Neutrophil (primary cell): Measurements from ENCODE around the gene PLA2G4D.

Source experiments
- H3K27ac ChIP-seq: fragments of 200-600 bp; sonication (generic); 2 replicates; pipeline ENCODE4 v1.5.1; 2016; ENCODE audit warnings: mild to moderate bottlenecking, moderate library complexity
- H3K27me3 ChIP-seq: fragments of 200-600 bp; sonication (generic); 2 replicates; pipeline ENCODE4 v1.6.0; 2016; ENCODE audit warnings: mild to moderate bottlenecking
- H3K36me3 ChIP-seq: fragments of 200-600 bp; sonication (generic); 2 replicates; pipeline ENCODE4 v1.5.1; 2017
- H3K4me1 ChIP-seq, 2 experiments: fragments of 200-600 bp in 1 of 2; sonication (generic) in 1 of 2; 1 replicate in 1 of 2; 2 replicates in 1 of 2; pipeline versions ENCODE4 v1.5.1 to v1.6.1; 2013 to 2016; ENCODE audit warnings: low read depth in 1 of 2, low read length in 1 of 2, mild to moderate bottlenecking in 1 of 2, moderate library complexity in 1 of 2; ENCODE audit not compliant: control insufficient read depth in 1 of 2, insufficient read depth in 1 of 2
- H3K4me3 ChIP-seq, 2 experiments: fragments of 200-600 bp in 1 of 2; sonication (generic) in 1 of 2; 1 replicate in 1 of 2; 2 replicates in 1 of 2; pipeline ENCODE4 v1.5.1; 2013 to 2016; ENCODE audit warnings: low read depth in 1 of 2, low read length in 1 of 2, mild to moderate bottlenecking in 1 of 2, moderate library complexity in 1 of 2
- H3K9me3 ChIP-seq: fragments of 200-600 bp; sonication (generic); 2 replicates; pipeline ENCODE4 v1.5.1; 2016
- CTCF ChIP-seq: fragments of 200-600 bp; sonication (generic); IDR thresholded peaks from 2 replicates; pipeline ENCODE4 v1.5.1; 2016; ENCODE audit warnings: antibody characterized with exemption

Gene PLA2G4D

GRCh38 chr15:42080919-42081830, 13.2 kb downstream of the PLA2G4D start:
- no peak for TF ChIP-seq CTCF
- no peaks in the 10 kb centered on the region for H3K36me3 ChIP-seq
- H3K4me3 ChIP-seq = no peak overlapping the region
- H3K9me3 ChIP-seq = no peaks in the 10 kb centered on the region
- H3K4me1 ChIP-seq = peaks cover 7 to 12% of the 10 kb centered on the region in 2 experiments
- no peak overlapping the region for H3K27ac ChIP-seq
- no peaks in the 10 kb centered on the region for H3K27me3 ChIP-seq

- H3K27ac ChIP-seq = no peak overlapping the region
- no peaks in the 10 kb centered on the region for H3K9me3 ChIP-seq
- no peaks in the 10 kb centered on the region for H3K27me3 ChIP-seq
- peaks cover 7 to 12% of the 10 kb centered on the region in 2 experiments for H3K4me1 ChIP-seq
- TF ChIP-seq CTCF = no peak
- no peaks in the 10 kb centered on the region for H3K36me3 ChIP-seq
- no peak overlapping the region for H3K4me3 ChIP-seq
These were observed 14.0 kb downstream of the PLA2G4D start for GRCh38 chr15:42080186-42080918.

- no peaks in the 10 kb centered on the region for H3K36me3 ChIP-seq
- TF ChIP-seq CTCF = no peak
- H3K9me3 ChIP-seq = no peaks in the 10 kb centered on the region
- H3K4me3 ChIP-seq = no peak overlapping the region
- H3K4me1 ChIP-seq = peaks cover 2 to 5% of the 10 kb centered on the region in 2 experiments
- no peaks in the 10 kb centered on the region for H3K27me3 ChIP-seq
- H3K27ac ChIP-seq = no peak overlapping the region
These were observed 14.9 kb downstream of the PLA2G4D start for GRCh38 chr15:42079401-42079908.

- Histone ChIP-seq H3K4me3 (no peak overlapping the region), H3K9me3 (no peaks in the 10 kb centered on the region), H3K27me3 (no peaks in the 10 kb centered on the region), H3K27ac (no peak overlapping the region), H3K36me3 (no peaks in the 10 kb centered on the region), H3K4me1 (no peaks in the 10 kb centered on the region)
- TF ChIP-seq CTCF = no peak
These were observed 15.5 kb downstream of the PLA2G4D start for GRCh38 chr15:42078903-42079302.

- TF ChIP-seq CTCF = no peak
- no peaks in the 10 kb centered on the region for H3K27me3 ChIP-seq
- H3K4me1 ChIP-seq = no peaks in the 10 kb centered on the region
- H3K27ac ChIP-seq = no peak overlapping the region
- H3K4me3 ChIP-seq = no peak overlapping the region
- no peaks in the 10 kb centered on the region for H3K36me3 ChIP-seq
- no peaks in the 10 kb centered on the region for H3K9me3 ChIP-seq
These were observed 16.7 kb downstream of the PLA2G4D start for GRCh38 chr15:42077689-42078088.
